IPS-15b (cell line): ENCODE data around the gene IRAK2.
"Not testable (repeated sequence)": the region's sequence is repeated elsewhere in the genome, so short reads cannot be mapped to it uniquely, and the experiment has no call there.

Experiments used
- H3K27me3 ChIP-seq: one replicate; pipeline ENCODE4 v1.6.1; 2013; ENCODE audit warnings: low read length; ENCODE audit not compliant: control insufficient read depth, insufficient read depth
- H3K36me3 ChIP-seq: one replicate; pipeline ENCODE4 v1.6.1; 2013; ENCODE audit warnings: low read length; ENCODE audit not compliant: control insufficient read depth, insufficient read depth
- H3K4me1 ChIP-seq: one replicate; pipeline ENCODE4 v1.6.1; 2013; ENCODE audit warnings: mild to moderate bottlenecking, low read length; ENCODE audit not compliant: control insufficient read depth, insufficient read depth
- H3K4me3 ChIP-seq: one replicate; pipeline ENCODE4 v1.5.1; 2013; ENCODE audit warnings: low read depth, low read length
- H3K9ac ChIP-seq: one replicate; pipeline ENCODE4 v1.6.1; 2013; ENCODE audit warnings: low read depth, mild to moderate bottlenecking, low read length
- H3K9me3 ChIP-seq: one replicate; pipeline ENCODE4 v1.6.1; 2013; ENCODE audit warnings: mild to moderate bottlenecking, low read length; ENCODE audit not compliant: control insufficient read depth, insufficient read depth

IRAK2 gene

GRCh38 chr3:10164201-10164545 lies 546 bp upstream of the IRAK2 start:
- not testable (repeated sequence) for H3K36me3 ChIP-seq, H3K27me3 ChIP-seq, H3K9me3 ChIP-seq, H3K4me1 ChIP-seq, H3K9ac ChIP-seq
- peak overlapping the region; percentile 86 for H3K4me3 ChIP-seq

GRCh38 chr3:10166213-10166604 lies 1.5 kb downstream of the IRAK2 start:
- Histone ChIP-seq H3K9ac (no peak overlapping the region), H3K27me3 (no peaks in the 10 kb centered on the region), H3K9me3 (peaks cover 6% of the 10 kb centered on the region), H3K4me3 (no peak overlapping the region), H3K36me3 (peaks cover 5% of the 10 kb centered on the region), H3K4me1 (no peaks in the 10 kb centered on the region)

GRCh38 chr3:10169000-10169496 lies 4.3 kb downstream of the IRAK2 start:
- Histone ChIP-seq H3K4me3 (no peak overlapping the region), H3K4me1 (no peaks in the 10 kb centered on the region), H3K36me3 (peaks cover 5% of the 10 kb centered on the region), H3K27me3 (no peaks in the 10 kb centered on the region), H3K9ac (no peak overlapping the region), H3K9me3 (peaks cover 6% of the 10 kb centered on the region)

- Histone ChIP-seq H3K9ac (no peak overlapping the region), H3K4me3 (no peak overlapping the region), H3K9me3 (peaks cover 6% of the 10 kb centered on the region), H3K27me3 (no peaks in the 10 kb centered on the region), H3K36me3 (peaks cover 5% of the 10 kb centered on the region), H3K4me1 (no peaks in the 10 kb centered on the region)
Observed at GRCh38 chr3:10170915-10171478, 6.3 kb downstream of the IRAK2 start.

- H3K9ac ChIP-seq: no peak overlapping the region
- H3K36me3 ChIP-seq: peaks cover 4% of the 10 kb centered on the region
- H3K27me3 ChIP-seq: no peaks in the 10 kb centered on the region
- no peaks in the 10 kb centered on the region for H3K4me1 ChIP-seq
- H3K9me3 ChIP-seq: peaks cover 6% of the 10 kb centered on the region
- no peak overlapping the region for H3K4me3 ChIP-seq
Observed at GRCh38 chr3:10173095-10173925, 8.6 kb downstream of the IRAK2 start.

GRCh38 chr3:10173926-10174435 lies 9.3 kb downstream of the IRAK2 start:
- H3K9ac ChIP-seq: no peak overlapping the region
- no peaks in the 10 kb centered on the region for H3K4me1 ChIP-seq
- H3K4me3 ChIP-seq: no peak overlapping the region
- H3K36me3 ChIP-seq: no peaks in the 10 kb centered on the region
- no peaks in the 10 kb centered on the region for H3K9me3 ChIP-seq
- no peaks in the 10 kb centered on the region for H3K27me3 ChIP-seq

GRCh38 chr3:10175334-10175733 lies 10.6 kb downstream of the IRAK2 start:
- not testable (repeated sequence) for H3K9ac ChIP-seq, H3K4me1 ChIP-seq, H3K36me3 ChIP-seq, H3K4me3 ChIP-seq, H3K9me3 ChIP-seq, H3K27me3 ChIP-seq

- not testable (repeated sequence) for H3K36me3 ChIP-seq, H3K4me1 ChIP-seq, H3K4me3 ChIP-seq, H3K9ac ChIP-seq, H3K9me3 ChIP-seq, H3K27me3 ChIP-seq
Observed at GRCh38 chr3:10176150-10176549, 11.4 kb downstream of the IRAK2 start.

- no peaks in the 10 kb centered on the region for H3K36me3 ChIP-seq
- no peaks in the 10 kb centered on the region for H3K27me3 ChIP-seq
- H3K4me1 ChIP-seq: no peaks in the 10 kb centered on the region
- H3K4me3 ChIP-seq: no peak overlapping the region
- H3K9me3 ChIP-seq: no peaks in the 10 kb centered on the region
- no peak overlapping the region for H3K9ac ChIP-seq
Observed at GRCh38 chr3:10177737-10178136, 13.0 kb downstream of the IRAK2 start.

- Histone ChIP-seq H3K4me3 (no peak overlapping the region), H3K36me3 (no peaks in the 10 kb centered on the region), H3K27me3 (no peaks in the 10 kb centered on the region), H3K4me1 (no peaks in the 10 kb centered on the region), H3K9me3 (no peaks in the 10 kb centered on the region), H3K9ac (no peak overlapping the region)
Observed at GRCh38 chr3:10178892-10179291, 14.2 kb downstream of the IRAK2 start.

- H3K9ac ChIP-seq: no peak overlapping the region
Observed at GRCh38 chr3:10180289-10180688, 15.6 kb downstream of the IRAK2 start.

GRCh38 chr3:10180738-10181295 lies 16.1 kb downstream of the IRAK2 start:
- no peak overlapping the region for H3K4me3 ChIP-seq
- no peaks in the 10 kb centered on the region for H3K36me3 ChIP-seq

More at GRCh38 chr3:10180289-10180688, 15.6 kb downstream of the IRAK2 start:
- Histone ChIP-seq H3K4me1 (no peaks in the 10 kb centered on the region), H3K9me3 (no peaks in the 10 kb centered on the region), H3K27me3 (no peaks in the 10 kb centered on the region), H3K4me3 (no peak overlapping the region), H3K36me3 (no peaks in the 10 kb centered on the region)

More at GRCh38 chr3:10180738-10181295, 16.1 kb downstream of the IRAK2 start:
- Histone ChIP-seq H3K27me3 (no peaks in the 10 kb centered on the region), H3K9me3 (no peaks in the 10 kb centered on the region), H3K9ac (no peak overlapping the region), H3K4me1 (no peaks in the 10 kb centered on the region)
